ENCODE measurements around the gene SLCO3A1.

- no peak for TF ChIP-seq CTCF (IDR thresholded peaks at IDR 0.05; ENCODE audit: borderline replicate concordance, extremely low read depth, low read length, poor library complexity, severe bottlenecking)
- no peak for TF ChIP-seq EZH2 (IDR thresholded peaks at IDR 0.05; ENCODE audit: borderline replicate concordance, low read depth, low read length, severe bottlenecking)
Measured at GRCh38 chr15:91911844-91912243, 58.3 kb downstream of the SLCO3A1 start.
